A549 treated with DMSO at 1 μM for 4 hours (cell line): ENCODE results near the gene TRMT112. TPM values are rescaled to one million over a fixed set of nuclear protein-coding genes. Genes with fewer than 3 reads are reported as not detected.

Source experiments
- total RNA-seq: library from RNA; stranded (reverse); fragments of 200-300 nt; extraction: Qiagen RNA extraction; gene quantifications from 5 replicates; pipeline ENCODE4 v1.2.3, GENCODE V29; 2022; ENCODE audit warnings: low read depth

The TRMT112 gene
- total RNA-seq, result 401 to 459 TPM (median 416 TPM) in 5 replicates

GRCh38 chr11:64317325-64317960, at the start of gene TRMT112:
Gene TRMT112, minus strand, starts transcription at chr11:64317559. Its CDS starts 33 bp downstream, at chr11:64317526.

GRCh38 chr11:64358907-64359711, 41.8 kb upstream of the TRMT112 start, which contains the start of gene RPS6KA4:
Gene RPS6KA4, plus strand, starts transcription at chr11:64359162. Its CDS starts 74 bp downstream, at chr11:64359236.

GRCh38 chr11:64339754-64340408, 22.5 kb upstream of the TRMT112 start, which contains the start of gene CCDC88B:
Gene CCDC88B, plus strand, starts transcription at chr11:64340204. Its CDS starts 63 bp downstream, at chr11:64340267.

GRCh38 chr11:64317961-64318765, 804 bp upstream of the TRMT112 start, which contains the start of gene PRDX5:
Gene PRDX5, plus strand, starts transcription at chr11:64318121. Its CDS starts 95 bp downstream, at chr11:64318216.

GRCh38 chr11:64305075-64305690, 12.2 kb downstream of the TRMT112 start, which contains the start of gene ESRRA:
Gene ESRRA, plus strand, starts transcription at chr11:64305524. Its CDS starts 1,656 bp downstream, at chr11:64307180.

GRCh38 chr11:64299847-64300648, 17.3 kb downstream of the TRMT112 start, which contains the start of gene CATSPERZ:
Gene CATSPERZ, plus strand, starts transcription at chr11:64300358. Its CDS starts 53 bp downstream, at chr11:64300411.

GRCh38 chr11:64291262-64291751, 26.1 kb downstream of the TRMT112 start, which contains the start of gene KCNK4:
Gene KCNK4, plus strand, starts transcription at chr11:64291302. Its CDS starts 1,717 bp downstream, at chr11:64293019.

GRCh38 chr11:64284962-64285884, 32.1 kb downstream of the TRMT112 start, which contains the start of gene GPR137:
Gene GPR137, plus strand, starts transcription at chr11:64285848. Its CDS starts 677 bp downstream, at chr11:64286525.

GRCh38 chr11:64284048-64284961, 33.1 kb downstream of the TRMT112 start, which contains the start of gene BAD:
Gene BAD, minus strand, starts transcription at chr11:64284665. Its CDS starts 297 bp downstream, at chr11:64284368.

Other genes with a start within 250 kb of the TRMT112 start
- gene MACROD1, start 151.4 kb downstream of the TRMT112 start, total RNA-seq, result 9.1 to 15.9 TPM (median 14.1 TPM) in 5 replicates
- gene STIP1, start 131.4 kb downstream of the TRMT112 start, total RNA-seq, result 253 to 292 TPM (median 270 TPM) in 5 replicates
- gene FERMT3, start 110.8 kb downstream of the TRMT112 start, total RNA-seq, result 0.69 to 3.9 TPM (median 2.0 TPM) in 5 replicates
- gene TRPT1, start 91.4 kb downstream of the TRMT112 start, total RNA-seq, result 18.4 to 24.1 TPM (median 22.8 TPM) in 5 replicates
- gene NUDT22, start 91.3 kb downstream of the TRMT112 start, total RNA-seq, result 32.6 to 40.0 TPM (median 36.4 TPM) in 5 replicates
- 19.9 to 23.1 TPM (median 20.7 TPM) in 5 replicates for gene DNAJC4, start 87.0 kb downstream of the TRMT112 start, total RNA-seq
- 37.6 to 52.0 TPM (median 50.4 TPM) in 5 replicates for gene VEGFB, start 83.0 kb downstream of the TRMT112 start, total RNA-seq
- 113 to 138 TPM (median 124 TPM) in 5 replicates for gene FKBP2, start 76.5 kb downstream of the TRMT112 start, total RNA-seq
- gene PPP1R14B, start 70.6 kb downstream of the TRMT112 start, total RNA-seq, result 234 to 382 TPM (median 354 TPM) in 5 replicates
- 13.3 to 24.6 TPM (median 20.3 TPM) in 5 replicates for gene PLCB3, start 66.0 kb downstream of the TRMT112 start, total RNA-seq
- gene BAD, start 32.9 kb downstream of the TRMT112 start, total RNA-seq, result 86.0 to 99.6 TPM (median 94.5 TPM) in 5 replicates
- 31.7 to 57.9 TPM (median 45.8 TPM) in 5 replicates for gene GPR137, start 31.7 kb downstream of the TRMT112 start, total RNA-seq
- 0.06 to 0.07 TPM in 2 of 5 replicates, not detected in the others for gene KCNK4, start 26.3 kb downstream of the TRMT112 start, total RNA-seq
- gene CATSPERZ, start 17.2 kb downstream of the TRMT112 start, total RNA-seq, result 2.2 to 3.1 TPM (median 2.7 TPM) in 5 replicates
- 45.4 to 70.2 TPM (median 61.2 TPM) in 5 replicates for gene ESRRA, start 12.0 kb downstream of the TRMT112 start, total RNA-seq
- gene PRDX5, start 562 bp upstream of the TRMT112 start, total RNA-seq, result 411 to 478 TPM (median 438 TPM) in 5 replicates
- 9.9 to 13.7 TPM (median 12.8 TPM) in 5 replicates for gene CCDC88B, start 22.6 kb upstream of the TRMT112 start, total RNA-seq
- gene RPS6KA4, start 41.6 kb upstream of the TRMT112 start, total RNA-seq, result 51.6 to 71.2 TPM (median 63.1 TPM) in 5 replicates
- 0.06 to 0.17 TPM (median 0.08 TPM) in 4 of 5 replicates, not detected in the other for gene SLC22A11, start 238.4 kb upstream of the TRMT112 start, total RNA-seq